Breast epithelium (tissue), 4 donors: Measurements from ENCODE around the gene ANKRD6. TPM values are rescaled to one million over a fixed set of nuclear protein-coding genes. Genes with fewer than 3 reads are reported as not detected.

Source experiments
- DNase-seq, 2 donors: peaks; one replicate each; pipeline ENCODE4 v3.0.0-alpha.2; 2019; ENCODE audit warnings: low spot score in 2 of 2
- H3K27ac ChIP-seq, 2 donors: fragments of 200-600 bp; sonication (generic) in 1 of 2; one replicate each; pipeline ENCODE4 v1.5.1; 2016 to 2019; ENCODE audit warnings: mild to moderate bottlenecking in 1 of 2
- H3K27me3 ChIP-seq, 2 donors: fragments of 200-600 bp; sonication (generic) in 1 of 2; one replicate each; pipeline versions ENCODE4 v1.5.1 to v1.6.0; 2017 to 2019; ENCODE audit warnings: control low read depth in 1 of 2, mild to moderate bottlenecking in 1 of 2
- H3K36me3 ChIP-seq: fragments of 200-600 bp; one replicate; pipeline ENCODE4 v1.5.1; 2019
- H3K4me1 ChIP-seq, 2 donors: fragments of 200-600 bp; sonication (generic); one replicate each; pipeline ENCODE4 v1.5.1; 2016 to 2019; ENCODE audit warnings: control low read depth in 1 of 2
- H3K4me3 ChIP-seq, 3 donors: fragments of 200-600 bp; sonication (generic); 1 replicate in 2 of 3; 2 replicates in 1 of 3; pipeline ENCODE4 v1.5.1; 2016 to 2019; ENCODE audit warnings: mild to moderate bottlenecking in 3 of 3, moderate library complexity in 2 of 3
- H3K9me3 ChIP-seq, 2 donors: fragments of 200-600 bp; sonication (generic) in 1 of 2; one replicate each; pipeline ENCODE4 v1.5.1; 2016 to 2019; ENCODE audit warnings: control low read depth in 1 of 2
- CTCF ChIP-seq, 3 donors: fragments of 450-650 bp; IDR thresholded peaks; one replicate each; pipeline ENCODE4 v1.5.1; 2016 to 2017; ENCODE audit warnings: antibody characterized with exemption in 3 of 3, mild to moderate bottlenecking in 3 of 3, moderate library complexity in 3 of 3
- POLR2A ChIP-seq: fragments of 450-650 bp; IDR thresholded peaks from one replicate; pipeline ENCODE4 v1.6.1; 2016; ENCODE audit warnings: antibody characterized with exemption, mild to moderate bottlenecking, moderate library complexity
- POLR2AphosphoS5 ChIP-seq, 3 donors: sonication (generic); formaldehyde crosslinking; IDR thresholded peaks; one replicate each; pipeline ENCODE4 v1.6.1; 2017; ENCODE audit warnings: antibody characterized with exemption in 3 of 3
- intact Hi-C: fragments of 100-400 bp; cut with DNase I; formaldehyde crosslinking; loops from one replicate; pipeline ENCODE4 v1.15.1; 2023; ENCODE audit warnings: low total_unique reads
- total RNA-seq, 3 donors: library from RNA; depleted of rRNA; stranded (reverse); fragments of >200 nt; gene quantifications; one replicate each; pipeline ENCODE4 v1.1.0, GENCODE V29; 2016

The ANKRD6 gene
- total RNA-seq, 3 donors from 2014 or later = 9.6 to 23.7 (median 18.0) TPM

- intact Hi-C loops = no loop called here
- H3K27me3 ChIP-seq = no peaks in the 10 kb centered on the region
- H3K4me3 ChIP-seq = no peak overlapping the region
- no peak for DNase-seq
- no peaks in the 10 kb centered on the region for H3K9me3 ChIP-seq
- no peaks in the 10 kb centered on the region for H3K36me3 ChIP-seq
- no peaks in the 10 kb centered on the region for H3K4me1 ChIP-seq
- TF ChIP-seq CTCF (IDR thresholded peaks at IDR 0.05) = no peak
- H3K27ac ChIP-seq = no peak overlapping the region
These were observed 77.4 kb downstream of the ANKRD6 start for GRCh38 chr6:89510393-89510792.

- DNase-seq = no peak
- Histone ChIP-seq H3K9me3 (no peaks in the 10 kb centered on the region), H3K4me3 (no peak overlapping the region), H3K4me1 (no peaks in the 10 kb centered on the region), H3K27me3 (no peaks in the 10 kb centered on the region), H3K36me3 (no peaks in the 10 kb centered on the region), H3K27ac (no peak overlapping the region)
- intact Hi-C loops = no loop called here
- no peak for TF ChIP-seq POLR2AphosphoS5 (IDR thresholded peaks at IDR 0.05)
- no peak for TF ChIP-seq CTCF (IDR thresholded peaks at IDR 0.05)
- TF ChIP-seq POLR2A = no peak
These were observed 85.6 kb downstream of the ANKRD6 start for GRCh38 chr6:89518352-89519055.

- intact Hi-C loops = no loop called here
- no peak overlapping the region for H3K4me3 ChIP-seq
These were observed 87.8 kb downstream of the ANKRD6 start for GRCh38 chr6:89520736-89521135.

GRCh38 chr6:89522778-89523177 lies 89.8 kb downstream of the ANKRD6 start:
- no peaks in the 10 kb centered on the region for H3K4me1 ChIP-seq
- TF ChIP-seq POLR2AphosphoS5 (IDR thresholded peaks at IDR 0.05) = no peak
- TF ChIP-seq CTCF (IDR thresholded peaks at IDR 0.05) = no peak
- no peak for TF ChIP-seq POLR2A
- no peak overlapping the region for H3K27ac ChIP-seq
- H3K36me3 ChIP-seq = no peaks in the 10 kb centered on the region
- no peaks in the 10 kb centered on the region for H3K27me3 ChIP-seq
- H3K9me3 ChIP-seq = no peaks in the 10 kb centered on the region
- intact Hi-C loops = no loop called here
- DNase-seq = no peak
- no peak overlapping the region for H3K4me3 ChIP-seq

More at GRCh38 chr6:89520736-89521135, 87.8 kb downstream of the ANKRD6 start:
- H3K36me3 ChIP-seq = no peaks in the 10 kb centered on the region
- H3K27ac ChIP-seq = no peak overlapping the region
- H3K9me3 ChIP-seq = no peaks in the 10 kb centered on the region
- DNase-seq = no peak
- no peaks in the 10 kb centered on the region for H3K27me3 ChIP-seq
- no peaks in the 10 kb centered on the region for H3K4me1 ChIP-seq
- TF ChIP-seq POLR2AphosphoS5 (IDR thresholded peaks at IDR 0.05) (no peak), POLR2A (no peak), CTCF (IDR thresholded peaks at IDR 0.05) (no peak)

GRCh38 chr6:89525786-89526562 lies 93.0 kb downstream of the ANKRD6 start:
- H3K27ac ChIP-seq = no peak overlapping the region
- TF ChIP-seq POLR2A = no peak
- no peak for DNase-seq
- no peaks in the 10 kb centered on the region for H3K9me3 ChIP-seq
- intact Hi-C loops = no loop called here
- H3K4me3 ChIP-seq = no peak overlapping the region
- no peaks in the 10 kb centered on the region for H3K36me3 ChIP-seq
- H3K4me1 ChIP-seq = no peaks in the 10 kb centered on the region
- H3K27me3 ChIP-seq = no peaks in the 10 kb centered on the region
